ENCODE results near the gene DARS1.

DNA sequence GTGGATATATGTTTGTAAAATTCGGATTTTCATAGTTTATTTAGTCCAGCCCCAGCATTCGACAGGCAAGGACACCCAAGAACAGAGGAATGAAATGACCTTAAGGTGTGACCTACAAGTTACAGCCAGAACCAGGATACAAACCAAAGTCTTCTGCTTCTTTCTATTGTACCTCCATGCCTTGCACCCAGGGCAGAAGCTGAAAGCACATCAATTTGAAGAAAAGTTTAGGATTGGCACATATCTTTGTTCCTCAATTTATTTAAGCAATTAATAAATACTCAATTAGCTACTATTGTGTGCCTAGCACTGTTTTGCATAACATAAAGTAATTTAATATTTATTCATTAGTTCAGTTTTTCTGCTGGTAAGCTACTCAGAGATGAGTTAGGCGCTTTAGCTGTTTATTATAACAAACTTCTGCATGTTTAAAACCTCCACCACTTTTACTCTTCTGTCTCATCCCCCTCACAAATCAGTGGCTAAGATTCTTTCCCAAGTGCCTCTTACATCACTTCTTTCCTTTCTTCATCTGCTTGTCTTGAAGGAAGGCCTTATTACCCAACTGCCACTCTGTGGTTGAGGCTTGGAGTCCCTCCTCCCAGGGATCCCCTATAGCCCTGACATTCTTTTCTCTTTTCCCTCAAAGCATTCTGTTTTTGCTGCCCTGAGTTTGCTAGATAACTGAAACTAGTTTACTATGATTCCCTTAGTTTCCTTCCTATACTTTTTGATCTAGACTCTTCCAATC lies 37.1 kb upstream of the DARS1 start:
- TF ChIP-seq, protein P1, sequence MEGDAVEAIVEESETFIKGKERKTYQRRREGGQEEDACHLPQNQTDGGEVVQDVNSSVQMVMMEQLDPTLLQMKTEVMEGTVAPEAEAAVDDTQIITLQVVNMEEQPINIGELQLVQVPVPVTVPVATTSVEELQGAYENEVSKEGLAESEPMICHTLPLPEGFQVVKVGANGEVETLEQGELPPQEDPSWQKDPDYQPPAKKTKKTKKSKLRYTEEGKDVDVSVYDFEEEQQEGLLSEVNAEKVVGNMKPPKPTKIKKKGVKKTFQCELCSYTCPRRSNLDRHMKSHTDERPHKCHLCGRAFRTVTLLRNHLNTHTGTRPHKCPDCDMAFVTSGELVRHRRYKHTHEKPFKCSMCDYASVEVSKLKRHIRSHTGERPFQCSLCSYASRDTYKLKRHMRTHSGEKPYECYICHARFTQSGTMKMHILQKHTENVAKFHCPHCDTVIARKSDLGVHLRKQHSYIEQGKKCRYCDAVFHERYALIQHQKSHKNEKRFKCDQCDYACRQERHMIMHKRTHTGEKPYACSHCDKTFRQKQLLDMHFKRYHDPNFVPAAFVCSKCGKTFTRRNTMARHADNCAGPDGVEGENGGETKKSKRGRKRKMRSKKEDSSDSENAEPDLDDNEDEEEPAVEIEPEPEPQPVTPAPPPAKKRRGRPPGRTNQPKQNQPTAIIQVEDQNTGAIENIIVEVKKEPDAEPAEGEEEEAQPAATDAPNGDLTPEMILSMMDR (IDR thresholded peaks at IDR 0.05) = no peak
- no peak for TF ChIP-seq POLR2A (IDR thresholded peaks at IDR 0.05)
